ENCODE results near the gene PDLIM5.

Gene PDLIM5

DNA sequence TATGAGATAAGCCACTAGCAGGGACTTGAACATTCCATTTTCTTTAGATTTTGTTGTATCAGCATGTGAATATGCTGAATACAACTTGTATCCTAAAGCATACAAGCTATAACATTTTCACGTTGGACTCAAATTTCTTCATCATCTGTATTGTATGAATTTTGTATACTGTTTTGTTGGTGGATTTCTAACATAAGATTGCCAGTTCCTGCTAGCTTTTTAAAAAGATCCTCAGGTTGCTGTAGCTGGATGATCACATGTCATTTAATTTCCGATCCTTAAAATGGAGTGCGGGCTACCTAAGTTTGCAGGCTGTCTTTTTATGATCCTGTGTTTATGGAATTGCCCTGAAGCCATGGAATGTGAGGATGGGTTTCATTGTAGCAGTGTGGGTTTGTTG lies 6.9 kb downstream of the PDLIM5 start:
- TF ChIP-seq TAF1 (IDR thresholded peaks at IDR 0.05; ENCODE audit: borderline replicate concordance, insufficient read depth, low read length) (no peak), POLR2AphosphoS5 (IDR thresholded peaks at IDR 0.05; ENCODE audit: low read depth, low read length) (no peak), SIN3A (IDR thresholded peaks at IDR 0.05; ENCODE audit: borderline replicate concordance, insufficient read depth, low read length) (no peak), FOXP2 (optimal IDR thresholded peaks at IDR 0.05; ENCODE audit: borderline replicate concordance, extremely low read depth, extremely low read length, insufficient read depth) (no peak)
- TF ChIP-seq, protein P1, sequence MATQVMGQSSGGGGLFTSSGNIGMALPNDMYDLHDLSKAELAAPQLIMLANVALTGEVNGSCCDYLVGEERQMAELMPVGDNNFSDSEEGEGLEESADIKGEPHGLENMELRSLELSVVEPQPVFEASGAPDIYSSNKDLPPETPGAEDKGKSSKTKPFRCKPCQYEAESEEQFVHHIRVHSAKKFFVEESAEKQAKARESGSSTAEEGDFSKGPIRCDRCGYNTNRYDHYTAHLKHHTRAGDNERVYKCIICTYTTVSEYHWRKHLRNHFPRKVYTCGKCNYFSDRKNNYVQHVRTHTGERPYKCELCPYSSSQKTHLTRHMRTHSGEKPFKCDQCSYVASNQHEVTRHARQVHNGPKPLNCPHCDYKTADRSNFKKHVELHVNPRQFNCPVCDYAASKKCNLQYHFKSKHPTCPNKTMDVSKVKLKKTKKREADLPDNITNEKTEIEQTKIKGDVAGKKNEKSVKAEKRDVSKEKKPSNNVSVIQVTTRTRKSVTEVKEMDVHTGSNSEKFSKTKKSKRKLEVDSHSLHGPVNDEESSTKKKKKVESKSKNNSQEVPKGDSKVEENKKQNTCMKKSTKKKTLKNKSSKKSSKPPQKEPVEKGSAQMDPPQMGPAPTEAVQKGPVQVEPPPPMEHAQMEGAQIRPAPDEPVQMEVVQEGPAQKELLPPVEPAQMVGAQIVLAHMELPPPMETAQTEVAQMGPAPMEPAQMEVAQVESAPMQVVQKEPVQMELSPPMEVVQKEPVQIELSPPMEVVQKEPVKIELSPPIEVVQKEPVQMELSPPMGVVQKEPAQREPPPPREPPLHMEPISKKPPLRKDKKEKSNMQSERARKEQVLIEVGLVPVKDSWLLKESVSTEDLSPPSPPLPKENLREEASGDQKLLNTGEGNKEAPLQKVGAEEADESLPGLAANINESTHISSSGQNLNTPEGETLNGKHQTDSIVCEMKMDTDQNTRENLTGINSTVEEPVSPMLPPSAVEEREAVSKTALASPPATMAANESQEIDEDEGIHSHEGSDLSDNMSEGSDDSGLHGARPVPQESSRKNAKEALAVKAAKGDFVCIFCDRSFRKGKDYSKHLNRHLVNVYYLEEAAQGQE (IDR thresholded peaks at IDR 0.05; ENCODE audit: insufficient read depth in 1 of 2, low read depth in 2 of 2, low read length in 2 of 2): no peak

- TF ChIP-seq, protein P1 (IDR thresholded peaks at IDR 0.05; ENCODE audit: insufficient read depth in 1 of 2, low read depth in 2 of 2, low read length in 2 of 2): no peak
- no peak for TF ChIP-seq FOXP2 (optimal IDR thresholded peaks at IDR 0.05; ENCODE audit: borderline replicate concordance, extremely low read depth, extremely low read length, insufficient read depth)
- TF ChIP-seq POLR2AphosphoS5 (IDR thresholded peaks at IDR 0.05; ENCODE audit: low read depth, low read length): no peak
- TF ChIP-seq TAF1 (IDR thresholded peaks at IDR 0.05; ENCODE audit: borderline replicate concordance, insufficient read depth, low read length): no peak
- no peak for TF ChIP-seq SIN3A (IDR thresholded peaks at IDR 0.05; ENCODE audit: borderline replicate concordance, insufficient read depth, low read length)
Observed at GRCh38 chr4:94459462-94460161, 7.9 kb downstream of the PDLIM5 start.

- TF ChIP-seq, protein P1 (IDR thresholded peaks at IDR 0.05; ENCODE audit: insufficient read depth in 1 of 2, low read depth in 2 of 2, low read length in 2 of 2): no peak
- TF ChIP-seq SIN3A (IDR thresholded peaks at IDR 0.05; ENCODE audit: borderline replicate concordance, insufficient read depth, low read length) (no peak), POLR2AphosphoS5 (IDR thresholded peaks at IDR 0.05; ENCODE audit: low read depth, low read length) (no peak), TAF1 (IDR thresholded peaks at IDR 0.05; ENCODE audit: borderline replicate concordance, insufficient read depth, low read length) (no peak), FOXP2 (optimal IDR thresholded peaks at IDR 0.05; ENCODE audit: borderline replicate concordance, extremely low read depth, extremely low read length, insufficient read depth) (no peak)
Observed at GRCh38 chr4:94461506-94461905, 9.8 kb downstream of the PDLIM5 start.

DNA sequence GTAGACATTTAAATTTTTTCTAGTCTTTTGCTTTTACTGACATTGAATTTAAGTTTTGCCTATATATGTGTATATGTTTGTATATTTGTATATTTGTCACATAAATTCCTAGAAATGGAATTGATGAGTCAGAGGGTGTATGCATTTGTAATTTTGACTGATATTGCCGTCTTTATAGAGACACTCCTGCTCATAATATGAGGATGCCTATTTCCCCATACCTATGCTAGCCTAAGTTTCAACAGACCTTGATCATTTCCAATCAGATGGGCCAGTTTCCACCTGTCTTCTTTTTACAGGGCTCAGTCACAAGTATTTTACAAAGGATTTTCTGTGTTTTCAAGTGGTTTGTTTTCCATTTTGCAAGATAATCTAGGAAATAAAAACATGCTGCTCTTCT lies 10.8 kb downstream of the PDLIM5 start:
- TF ChIP-seq POLR2AphosphoS5 (IDR thresholded peaks at IDR 0.05; ENCODE audit: low read depth, low read length) (no peak), SIN3A (IDR thresholded peaks at IDR 0.05; ENCODE audit: borderline replicate concordance, insufficient read depth, low read length) (no peak), TAF1 (IDR thresholded peaks at IDR 0.05; ENCODE audit: borderline replicate concordance, insufficient read depth, low read length) (no peak), FOXP2 (optimal IDR thresholded peaks at IDR 0.05; ENCODE audit: borderline replicate concordance, extremely low read depth, extremely low read length, insufficient read depth) (no peak)
- TF ChIP-seq, protein P1 (IDR thresholded peaks at IDR 0.05; ENCODE audit: insufficient read depth in 1 of 2, low read depth in 2 of 2, low read length in 2 of 2): no peak
